Dermis lymphatic vessel endothelial cell (primary cell): Measurements from ENCODE around the gene GDNF. TPM values are rescaled to one million over a fixed set of nuclear protein-coding genes. Genes with fewer than 3 reads are reported as not detected.

ENCODE experiments used
- total RNA-seq: library from RNA; depleted of rRNA; stranded (reverse); fragments of >200 nt; gene quantifications from 2 replicates; pipeline ENCODE4 v1.2.1, GENCODE V29; 2014

The GDNF gene
- total RNA-seq, result not detected in 2 replicates

DNA sequence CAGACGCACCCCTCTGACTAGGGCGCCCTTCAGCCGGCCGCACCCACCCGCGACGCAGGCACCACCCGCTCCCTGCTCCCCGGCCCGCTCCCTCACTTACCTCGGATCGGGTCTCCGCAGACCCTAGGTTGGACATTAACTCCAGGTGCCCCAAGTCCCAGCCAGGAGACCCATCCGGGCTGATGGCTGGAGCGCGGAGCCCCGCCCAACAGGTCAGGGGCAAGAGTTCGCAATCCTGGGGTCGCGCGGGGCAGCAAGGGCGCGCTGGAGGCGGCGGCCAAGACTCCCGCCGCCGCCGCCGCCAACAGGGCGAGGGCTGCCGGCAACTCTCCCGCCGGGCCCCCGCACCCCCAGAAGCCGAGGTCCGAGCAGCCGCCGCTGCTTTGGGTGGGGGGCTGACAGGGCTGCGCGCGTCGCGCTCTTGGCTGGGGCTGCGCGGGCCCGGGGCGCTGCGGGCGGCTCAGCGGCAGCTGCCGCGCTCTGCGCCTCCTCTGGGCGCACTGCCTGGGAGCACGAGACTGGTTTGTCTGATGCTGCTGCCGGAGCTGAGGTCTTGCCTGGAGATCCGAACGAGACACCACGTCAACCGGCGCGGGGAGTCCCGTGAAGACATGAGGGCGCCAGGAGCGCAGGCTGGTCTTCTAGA lies at the start of gene GDNF:
GDNF (minus strand) TSS at position 635 of the 646 bp plus-strand sequence. CDS start 5,245 bp downstream, outside the sequence.

